H1 (cell line): Measurements from ENCODE around the gene IL1RAP. TPM values are rescaled to one million over a fixed set of nuclear protein-coding genes. Genes with fewer than 3 reads are reported as not detected.

Experiments used
- EGR1 ChIP-seq: IDR thresholded peaks from 2 replicates; pipeline ENCODE4 v1.6.1; 2011; ENCODE audit warnings: low read depth, low read length, borderline replicate concordance
- HDAC2 ChIP-seq, 2 experiments: fragments of 300-600 bp in 1 of 2; sonication (generic) in 1 of 2; IDR thresholded peaks; 2 replicates each; pipeline ENCODE4 v1.6.1; 2011 to 2012; ENCODE audit warnings: low read depth in 2 of 2, low read length in 2 of 2, mild to moderate bottlenecking in 2 of 2, moderate library complexity in 2 of 2, borderline replicate concordance in 1 of 2, inconsistent platforms in 1 of 2
- HDAC6 ChIP-seq: IDR thresholded peaks from one replicate; pipeline ENCODE4 v1.7.1; 2012; ENCODE audit warnings: low read depth, mild to moderate bottlenecking, inconsistent platforms, low read length, moderate library complexity
- PHF8 ChIP-seq: fragments of 200-600 bp; sonication (generic); conservative IDR thresholded peaks from 2 replicates; pipeline ENCODE4 v1.7.1; 2012; ENCODE audit warnings: low read depth, mild to moderate bottlenecking, inconsistent platforms, low read length, moderate library complexity
- POLR2A ChIP-seq, 2 experiments: IDR thresholded peaks; 1 replicate in 1 of 2; 2 replicates in 1 of 2; pipeline ENCODE4 v1.6.1; 2011; ENCODE audit warnings: low read depth in 2 of 2, low read length in 2 of 2, mild to moderate bottlenecking in 2 of 2; ENCODE audit errors: control extremely low read depth in 1 of 2
- TEAD4 ChIP-seq: IDR thresholded peaks from 2 replicates; pipeline ENCODE4 v1.6.1; 2012; ENCODE audit warnings: low read depth, low read length, inconsistent platforms, mixed read lengths
- polyA plus RNA-seq, 7 experiments: library from polyadenylated mRNA; depleted of rRNA in 3 of 7; stranded (reverse) in 5 of 7; unstranded in 2 of 7; fragments of >200 nt in 5 of 7; fragments of 200-250 nt in 2 of 7; gene quantifications; 1 replicate in 5 of 7; 2 replicates in 1 of 7; 4 replicates in 1 of 7; pipeline versions ENCODE4 v1.2.1 to v1.2.3, GENCODE V29; 2011 to 2013; ENCODE audit warnings: missing spikeins in 2 of 7, mixed read lengths in 2 of 7
- total RNA-seq: library from RNA; stranded (reverse); fragmentation: NEBNext Ultra II Directional; extraction: Animal tissue kit (Norgen Biotek cat#: 25700); gene quantifications from 2 replicates; pipeline ENCODE4 v1.2.1, GENCODE V29; 2021

IL1RAP gene
- total and polyA plus RNA-seq, 2 of the 8 experiments (the other 6 are each of a cell fraction or from before 2014, with no cell fraction given) = 2.4 to 3.9 TPM

- TF ChIP-seq HDAC6 = no peak
- TF ChIP-seq PHF8 = no peak
- no peak for TF ChIP-seq POLR2A (IDR thresholded peaks at IDR 0.05; ENCODE audit: control extremely low read depth in 1 of 2, low read depth in 2 of 2, low read length in 2 of 2)
- no peak for TF ChIP-seq EGR1
- TF ChIP-seq HDAC2 (IDR thresholded peaks at IDR 0.05; ENCODE audit: borderline replicate concordance in 1 of 2, low read depth in 2 of 2, low read length in 2 of 2) = no peak
- no peak for TF ChIP-seq TEAD4
Measured at GRCh38 chr3:190580417-190580816, 66.5 kb downstream of the IL1RAP start (continued).
